GM21381 (cell line): ENCODE data around the gene SLC26A6.

ENCODE experiments used
- ATAC-seq: cut with Tn5 transposase; IDR thresholded peaks from one replicate; pipeline ENCODE4 v1.9.1; 2021; ENCODE audit warnings: mild to moderate bottlenecking, moderate library complexity; ENCODE audit not compliant: unreplicated experiment

SLC26A6 gene

DNA sequence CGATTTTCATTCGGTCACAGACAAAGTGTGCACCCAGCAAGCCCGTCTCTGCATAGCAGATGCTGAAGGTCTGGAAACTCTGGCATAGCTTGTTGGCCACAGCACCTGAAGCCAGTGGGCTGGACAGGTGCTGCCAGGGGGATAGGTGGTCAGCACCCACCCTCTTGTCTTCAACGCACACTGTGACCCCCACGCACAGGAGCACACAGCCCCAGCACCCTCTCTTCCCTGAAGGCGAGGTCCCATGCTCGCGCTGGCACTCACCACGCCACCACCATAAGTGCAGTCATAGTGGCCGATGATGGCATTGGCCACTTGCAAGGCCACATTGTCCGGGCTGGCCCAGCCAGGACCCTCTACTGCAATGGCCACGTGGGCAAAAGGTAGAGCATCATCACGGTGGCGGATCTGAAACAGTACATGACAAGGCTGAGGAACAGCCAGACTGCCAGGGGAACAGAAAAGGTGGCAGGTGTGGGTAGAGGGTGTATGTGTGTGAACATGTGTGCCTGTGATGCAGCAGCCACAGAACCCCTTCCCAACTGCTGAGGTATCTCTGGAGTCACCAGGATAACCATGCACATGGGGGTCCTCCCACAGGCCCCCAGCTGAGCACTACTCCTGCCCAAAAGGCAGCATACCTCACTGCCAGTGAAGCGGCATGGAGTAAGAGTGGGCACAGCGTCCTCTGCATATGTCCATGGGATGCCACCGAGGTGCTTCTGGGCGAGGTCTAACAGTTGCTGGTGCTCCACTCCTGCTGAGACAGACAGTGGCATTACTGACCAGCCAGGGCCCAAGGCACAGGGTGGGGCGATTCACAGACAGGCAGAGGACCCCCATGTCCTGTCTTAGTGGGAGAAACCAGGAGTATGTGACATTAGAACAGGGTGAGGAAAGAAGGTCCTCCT is 34.3 kb downstream of the SLC26A6 start:
- no peak for ATAC-seq

- ATAC-seq, result no peak
Measured at GRCh38 chr3:48599509-48600285, 35.6 kb downstream of the SLC26A6 start.

- no peak for ATAC-seq
Measured at GRCh38 chr3:48599077-48599501, 36.2 kb downstream of the SLC26A6 start.

DNA sequence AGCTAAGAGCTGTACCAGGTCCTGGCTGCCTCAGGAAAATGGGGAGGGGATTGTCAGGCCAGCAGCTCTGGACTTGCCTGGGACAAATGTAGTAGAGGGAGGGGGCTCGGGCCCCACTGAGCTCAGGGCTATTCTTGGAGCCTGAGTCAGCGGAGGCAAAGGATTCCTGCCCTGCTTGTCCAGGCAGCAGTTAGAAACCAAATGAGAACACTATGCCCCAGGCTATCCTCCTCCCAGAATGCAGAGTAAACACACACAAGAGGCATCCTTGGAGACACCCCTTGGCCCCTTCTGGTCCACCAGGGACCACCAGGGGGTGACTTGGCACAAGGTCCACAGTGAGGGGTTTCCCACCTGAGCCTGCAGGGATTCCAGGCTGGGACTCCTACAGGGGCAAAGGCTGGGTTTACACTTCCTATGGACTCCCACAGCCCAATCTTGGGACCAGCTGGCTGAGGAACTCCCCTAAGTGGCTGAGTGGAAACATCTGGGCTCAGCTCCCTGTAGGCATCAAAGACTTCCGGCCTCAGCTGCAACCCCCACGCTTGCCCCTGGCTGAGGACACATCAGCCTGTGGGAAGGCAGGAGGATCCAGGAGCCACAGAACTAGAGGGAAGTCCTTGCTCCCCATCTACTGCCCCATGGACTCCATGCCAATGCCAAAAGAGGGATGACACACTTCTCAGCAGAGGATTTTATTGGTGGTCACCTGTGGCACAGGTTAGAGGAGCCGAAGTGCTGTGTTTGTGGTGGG is 36.8 kb downstream of the SLC26A6 start:
- no peak for ATAC-seq

DNA sequence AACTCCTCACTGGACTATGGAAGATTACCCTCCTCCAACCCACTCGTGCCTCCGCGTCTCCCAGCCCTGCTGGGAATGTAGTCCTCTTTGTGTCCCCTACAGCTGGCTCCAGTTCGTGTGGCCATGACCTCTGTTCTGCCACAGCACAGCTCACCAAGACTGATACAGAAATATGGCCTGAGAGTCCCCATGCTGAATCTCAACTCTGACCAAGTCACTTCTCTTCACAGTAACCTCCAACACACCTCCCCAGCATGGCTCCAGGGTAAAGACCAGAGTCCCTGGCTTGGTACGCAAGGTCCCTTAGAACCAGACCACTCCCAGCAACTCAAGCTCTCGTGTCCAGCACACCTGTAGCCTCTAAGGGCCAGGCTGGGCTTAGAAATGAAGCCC is 37.9 kb downstream of the SLC26A6 start:
- ATAC-seq, result no peak

DNA sequence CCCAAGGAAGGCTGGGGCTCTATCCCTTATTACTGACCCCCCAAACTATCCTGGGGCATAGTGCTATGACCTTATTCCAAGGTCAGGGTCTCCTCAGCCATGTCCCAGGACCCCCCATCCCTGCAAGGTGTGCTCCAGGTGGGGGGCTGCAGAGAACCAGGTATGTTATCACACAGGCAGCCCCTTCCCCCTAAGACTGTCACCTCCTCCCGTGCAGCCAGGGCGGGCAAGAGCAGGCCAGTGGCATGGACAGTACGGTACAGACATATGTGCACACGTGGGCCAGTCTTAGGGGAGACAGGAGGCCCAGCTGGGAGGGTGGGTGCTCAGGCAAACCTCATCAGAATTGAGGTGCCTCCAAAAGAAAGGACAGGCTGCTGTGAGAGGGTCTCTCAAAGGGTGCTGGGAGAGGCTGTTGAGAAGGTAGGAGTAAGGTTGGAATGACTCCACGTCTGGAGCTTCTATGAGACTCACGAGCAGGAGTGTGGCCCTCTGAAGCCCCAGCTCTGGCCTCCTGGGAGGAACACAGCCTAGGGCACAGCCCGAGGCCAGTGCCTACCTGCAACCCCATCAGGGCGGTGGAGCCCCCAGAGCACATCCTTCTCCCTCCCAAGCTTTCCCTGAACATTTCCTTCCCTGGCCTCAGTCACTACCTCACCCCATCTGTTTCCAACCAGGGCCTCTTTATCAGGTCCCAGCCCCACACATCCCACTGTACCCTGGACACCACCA is 38.4 kb downstream of the SLC26A6 start:
- no peak for ATAC-seq

DNA sequence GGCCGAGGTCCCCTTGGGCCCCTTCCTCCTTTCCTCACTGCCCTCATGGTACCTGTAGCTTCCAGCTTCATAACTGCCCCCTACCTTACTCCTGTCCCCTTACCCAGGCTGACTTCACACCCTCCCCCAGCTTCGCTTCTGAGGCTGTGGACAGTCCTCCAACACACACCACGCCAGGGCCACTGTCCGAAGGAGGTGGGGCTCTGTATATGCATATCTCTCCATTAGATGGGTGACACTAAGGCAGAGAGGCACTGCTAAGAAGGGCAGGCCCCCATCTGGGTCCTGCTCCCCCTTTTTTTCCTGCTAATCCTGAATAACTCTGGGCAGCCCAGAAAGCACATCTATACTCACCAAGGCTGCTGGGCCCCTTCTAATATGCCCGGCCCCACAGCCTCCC is 39.1 kb downstream of the SLC26A6 start:
- ATAC-seq, result no peak

GRCh38 chr3:48595526-48596121 is 39.6 kb downstream of the SLC26A6 start:
- ATAC-seq, result no peak

GRCh38 chr3:48595075-48595525 is 40.2 kb downstream of the SLC26A6 start, which contains the start of gene COL7A1:
Gene COL7A1 (minus strand): TSS chr3:48595329. CDS start chr3:48595159, 170 bp downstream.
- ATAC-seq, result no peak

GRCh38 chr3:48594417-48595049 is 40.7 kb downstream of the SLC26A6 start:
- ATAC-seq, result no peak

DNA sequence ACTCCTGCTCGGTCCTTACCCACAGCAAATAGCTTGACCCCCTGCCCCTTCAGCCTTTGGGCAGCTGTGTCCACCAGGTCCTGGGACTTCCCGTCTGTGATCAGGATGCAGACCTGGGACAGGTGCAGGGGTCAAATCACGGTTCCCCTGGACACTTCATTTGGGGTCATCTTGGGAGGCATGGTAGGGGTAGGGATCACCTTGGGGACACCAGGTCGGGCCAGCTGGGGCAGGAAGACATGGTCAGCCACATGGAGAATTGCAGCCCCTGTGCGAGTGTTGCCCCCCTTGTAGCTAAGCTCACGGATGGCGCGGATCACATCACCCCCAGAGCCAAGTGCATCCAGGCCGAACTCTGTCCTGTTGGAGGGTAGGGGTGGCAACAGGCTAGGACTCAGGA is 41.9 kb downstream of the SLC26A6 start:
- no peak for ATAC-seq

GRCh38 chr3:48592519-48593087 is 42.7 kb downstream of the SLC26A6 start:
- no peak for ATAC-seq

DNA sequence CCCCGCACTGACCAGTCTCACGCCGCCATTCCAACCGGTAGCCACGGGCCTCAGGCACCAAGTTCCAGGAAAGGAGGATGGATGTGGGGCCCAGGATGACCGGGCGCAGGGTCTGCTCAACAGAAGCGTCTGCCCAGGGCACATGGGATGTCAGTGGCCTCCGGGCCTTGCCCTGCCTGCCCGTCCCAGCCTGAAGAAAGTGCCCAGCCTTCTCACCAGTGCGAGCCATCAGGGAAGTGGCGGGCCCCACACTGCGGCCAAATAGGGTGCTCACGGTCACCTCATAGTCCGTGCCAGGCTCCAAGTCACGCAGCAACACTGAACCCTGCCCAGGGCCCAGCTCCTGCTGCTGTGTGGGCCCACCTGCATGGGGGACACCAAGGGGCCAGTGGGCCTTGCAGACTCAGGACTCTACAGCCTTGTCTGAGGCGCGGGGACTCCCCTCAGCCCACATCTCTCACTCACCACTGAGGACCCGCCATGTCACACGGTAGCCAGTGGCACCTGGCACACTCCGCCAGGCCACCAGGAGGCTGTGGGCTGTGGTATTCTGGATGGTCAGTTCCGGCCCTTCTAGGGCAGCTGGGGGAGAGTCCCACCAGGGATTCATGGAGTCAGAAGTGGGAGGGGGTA is 43.3 kb downstream of the SLC26A6 start:
- no peak for ATAC-seq

- no peak for ATAC-seq
Measured at GRCh38 chr3:48591436-48591835, 43.8 kb downstream of the SLC26A6 start.

DNA sequence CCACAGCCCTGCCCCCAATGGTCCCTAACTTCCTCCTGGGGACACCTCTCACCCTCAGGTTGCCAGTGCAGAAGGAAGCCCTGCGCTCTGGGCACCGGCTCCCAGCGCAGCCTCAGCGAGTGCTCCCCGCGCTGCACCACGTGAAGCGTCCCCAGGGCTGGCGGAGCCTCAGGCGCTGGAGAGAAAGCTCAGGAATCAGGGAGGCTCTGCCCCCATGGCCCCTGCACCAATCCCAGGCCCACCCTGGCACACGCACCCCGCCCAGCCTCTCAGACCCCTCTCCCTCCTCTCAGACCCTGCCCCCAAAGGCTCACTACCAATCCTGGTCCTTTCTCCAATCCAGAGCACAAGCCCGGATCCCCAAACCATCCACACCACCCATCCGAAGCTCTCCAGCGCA is 47.0 kb downstream of the SLC26A6 start:
- ATAC-seq, result no peak

DNA sequence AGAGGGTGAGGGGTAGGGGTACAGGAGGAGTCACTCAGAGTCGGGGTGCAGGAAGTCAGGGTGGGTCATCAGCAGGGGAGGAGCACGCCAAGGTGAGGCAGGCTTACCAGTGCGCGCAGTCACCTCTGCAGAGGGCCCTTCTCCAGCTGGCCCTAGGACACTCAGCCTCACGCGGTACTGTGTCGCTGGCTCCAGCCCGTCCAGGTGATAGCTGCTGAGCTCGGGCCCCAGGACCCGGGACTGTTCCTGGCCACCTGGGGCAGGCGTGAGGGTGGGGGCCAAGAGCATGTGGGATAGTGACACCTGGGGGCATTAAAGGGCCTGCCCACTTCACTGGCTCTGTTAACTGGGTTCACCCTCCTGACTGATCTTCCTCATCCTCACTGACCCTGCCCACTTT is 47.6 kb downstream of the SLC26A6 start:
- ATAC-seq, result no peak

DNA sequence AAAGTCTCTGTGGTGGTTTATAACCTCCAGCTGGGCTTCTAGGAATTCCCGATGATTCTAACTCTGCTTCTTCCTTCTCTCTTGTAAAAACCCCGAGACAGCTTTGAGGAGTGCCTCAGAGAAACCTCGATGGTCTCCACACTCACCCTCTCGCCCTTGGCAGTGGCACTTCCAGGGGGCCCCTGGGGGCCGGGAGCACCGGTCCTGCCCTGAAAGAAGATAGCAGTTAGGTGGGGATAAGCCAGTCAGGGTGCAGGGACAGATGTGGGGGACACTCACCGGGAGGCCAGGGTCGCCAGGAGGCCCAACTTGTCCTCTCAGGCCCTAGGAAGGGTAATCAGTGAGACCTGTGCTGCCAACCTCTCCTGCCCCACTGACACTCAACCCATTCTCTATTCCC is 49.9 kb downstream of the SLC26A6 start:
- ATAC-seq, result no peak

- ATAC-seq, result no peak
Measured at GRCh38 chr3:48584836-48585235, 50.4 kb downstream of the SLC26A6 start.
